GM19397 (cell line): ENCODE data around the gene ZAR1.
"Not testable (repeated sequence)": the region's sequence is repeated elsewhere in the genome, so short reads cannot be mapped to it uniquely, and the experiment has no call there.

ENCODE experiments used
- ATAC-seq: cut with Tn5 transposase; IDR thresholded peaks from one replicate; pipeline ENCODE4 v1.9.1; 2021; ENCODE audit warnings: mild to moderate bottlenecking, moderate library complexity; ENCODE audit not compliant: unreplicated experiment

The ZAR1 gene, protein sequence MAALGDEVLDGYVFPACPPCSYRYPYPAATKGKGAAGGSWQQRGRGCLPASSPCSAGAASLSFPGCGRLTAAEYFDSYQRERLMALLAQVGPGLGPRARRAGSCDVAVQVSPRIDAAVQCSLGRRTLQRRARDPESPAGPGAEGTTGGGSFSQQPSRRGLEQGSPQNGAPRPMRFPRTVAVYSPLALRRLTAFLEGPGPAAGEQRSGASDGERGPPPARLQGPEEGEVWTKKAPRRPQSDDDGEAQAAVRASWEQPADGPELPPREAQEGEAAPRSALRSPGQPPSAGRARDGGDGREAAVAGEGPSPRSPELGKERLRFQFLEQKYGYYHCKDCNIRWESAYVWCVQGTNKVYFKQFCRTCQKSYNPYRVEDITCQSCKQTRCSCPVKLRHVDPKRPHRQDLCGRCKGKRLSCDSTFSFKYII

DNA sequence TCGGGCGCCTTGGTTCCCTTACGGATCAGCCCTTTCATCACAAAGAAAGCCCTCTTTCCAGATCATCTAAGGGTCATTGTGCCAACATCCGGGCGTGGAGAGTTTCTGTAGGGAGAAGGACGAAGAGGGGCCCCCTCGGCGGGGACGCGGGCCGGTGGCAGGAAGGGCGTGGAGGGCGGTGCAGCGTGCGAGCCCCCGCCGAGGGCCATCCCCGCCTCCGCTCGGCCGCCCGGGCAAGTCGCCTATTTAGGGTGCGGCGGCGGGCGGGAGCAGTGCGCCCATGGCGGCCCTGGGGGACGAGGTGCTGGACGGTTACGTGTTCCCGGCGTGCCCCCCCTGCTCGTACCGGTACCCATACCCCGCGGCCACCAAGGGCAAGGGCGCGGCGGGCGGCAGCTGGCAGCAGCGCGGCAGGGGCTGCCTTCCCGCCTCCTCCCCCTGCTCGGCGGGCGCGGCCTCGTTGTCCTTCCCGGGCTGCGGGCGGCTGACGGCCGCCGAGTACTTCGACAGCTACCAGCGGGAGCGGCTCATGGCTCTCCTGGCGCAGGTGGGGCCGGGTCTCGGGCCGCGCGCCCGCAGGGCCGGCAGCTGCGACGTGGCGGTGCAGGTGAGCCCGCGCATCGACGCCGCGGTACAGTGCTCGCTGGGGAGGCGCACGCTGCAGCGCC lies at the start of gene ZAR1:
ZAR1 (plus strand) TSS at position 241 of the 668 bp plus-strand sequence; CDS start at position 281, 40 bp downstream.
- no peak for ATAC-seq

DNA sequence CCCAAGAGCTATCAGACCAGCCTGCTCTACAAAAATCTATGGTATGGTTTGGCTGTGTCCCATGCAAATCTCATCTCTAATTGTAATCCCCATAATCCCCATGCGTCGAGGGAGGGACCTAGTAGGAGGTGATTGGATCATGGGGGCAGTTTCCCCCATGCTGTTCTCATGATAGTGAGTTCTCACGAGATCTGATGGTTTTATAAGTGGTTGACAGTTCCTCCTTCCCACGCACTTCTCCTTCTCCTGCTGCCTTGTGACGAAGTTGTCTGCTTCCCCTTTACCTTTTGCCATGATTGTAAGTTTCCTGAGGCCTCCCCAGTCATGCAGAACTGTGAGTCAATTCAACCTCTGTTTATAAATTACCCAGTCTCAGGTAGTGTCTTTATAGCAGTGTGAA lies 49.1 kb upstream of the ZAR1 start:
- not testable (repeated sequence) for ATAC-seq

DNA sequence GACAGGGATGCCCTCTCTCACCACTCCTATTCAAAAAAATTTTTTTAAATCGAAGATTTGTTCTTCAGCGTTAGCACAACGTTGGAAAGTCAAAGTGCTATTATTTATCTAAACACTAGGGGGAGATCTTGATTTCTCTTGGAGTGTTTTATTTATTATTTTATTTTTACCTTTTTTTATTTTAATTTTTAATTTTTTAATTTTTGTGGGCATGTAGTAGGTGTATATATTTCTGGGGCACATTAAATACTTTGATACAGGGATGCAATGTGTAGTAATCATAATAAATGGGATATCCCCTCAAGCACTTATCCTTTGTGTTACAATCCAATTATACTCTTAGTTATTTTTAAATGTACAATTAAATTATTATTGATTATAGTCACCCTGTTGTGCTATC lies 44.3 kb upstream of the ZAR1 start:
- ATAC-seq: no peak

DNA sequence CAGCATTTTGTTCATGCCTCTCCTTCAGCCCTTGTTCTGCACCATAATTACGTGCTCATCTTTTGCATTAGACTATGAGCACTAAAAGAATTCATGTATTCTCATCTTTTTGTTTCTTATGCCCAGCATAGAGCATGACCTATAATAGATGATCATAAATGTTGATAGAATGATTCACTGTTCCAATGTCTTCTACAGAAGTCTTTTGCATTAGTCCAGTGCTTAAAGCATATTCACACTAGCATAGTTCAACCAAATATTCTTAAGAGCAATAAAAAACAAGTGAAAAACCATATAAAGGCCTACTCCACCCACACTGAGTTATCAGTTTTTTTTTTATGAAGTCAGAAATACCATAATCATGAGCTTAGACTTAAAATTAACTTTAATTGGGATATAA lies 43.4 kb upstream of the ZAR1 start:
- no peak for ATAC-seq

DNA sequence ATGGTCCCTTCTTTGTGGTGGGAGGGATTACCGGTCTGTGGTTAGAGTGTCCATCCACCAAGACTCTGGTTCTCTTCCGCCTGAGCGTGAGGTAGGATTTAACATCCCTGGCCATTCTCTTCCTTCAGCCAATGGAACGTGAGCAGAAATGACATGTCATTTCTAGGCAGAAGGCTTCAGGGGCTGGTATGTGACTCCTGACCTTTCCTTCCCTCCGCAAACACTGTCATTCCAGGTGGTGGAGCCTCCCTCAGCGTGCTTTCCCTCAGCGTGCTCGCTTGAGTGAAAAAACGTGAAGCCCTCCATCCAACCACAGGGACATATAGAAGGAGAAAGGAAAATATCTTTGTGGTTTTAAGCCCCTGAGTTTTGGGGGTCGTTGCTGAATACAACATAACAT lies 40.9 kb upstream of the ZAR1 start:
- ATAC-seq: no peak

DNA sequence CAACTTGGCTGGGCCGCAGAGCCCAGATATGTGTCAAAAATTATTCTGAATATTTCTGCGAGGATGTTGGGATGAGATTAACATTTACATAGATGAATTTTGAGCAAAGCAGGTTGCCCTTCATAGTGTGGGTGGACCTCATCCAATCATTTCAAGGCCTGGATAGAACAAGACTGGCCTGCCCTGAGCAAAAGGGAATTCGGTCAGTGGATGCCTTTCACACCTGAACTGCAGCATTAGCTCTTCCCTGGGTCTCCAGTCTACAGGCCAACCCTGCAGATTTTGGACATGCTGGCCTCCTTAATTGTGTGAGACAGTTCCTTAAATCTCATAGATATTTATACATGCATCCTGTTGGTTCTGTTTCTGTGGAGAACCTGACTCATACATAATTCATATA lies 39.3 kb upstream of the ZAR1 start:
- ATAC-seq: no peak

DNA sequence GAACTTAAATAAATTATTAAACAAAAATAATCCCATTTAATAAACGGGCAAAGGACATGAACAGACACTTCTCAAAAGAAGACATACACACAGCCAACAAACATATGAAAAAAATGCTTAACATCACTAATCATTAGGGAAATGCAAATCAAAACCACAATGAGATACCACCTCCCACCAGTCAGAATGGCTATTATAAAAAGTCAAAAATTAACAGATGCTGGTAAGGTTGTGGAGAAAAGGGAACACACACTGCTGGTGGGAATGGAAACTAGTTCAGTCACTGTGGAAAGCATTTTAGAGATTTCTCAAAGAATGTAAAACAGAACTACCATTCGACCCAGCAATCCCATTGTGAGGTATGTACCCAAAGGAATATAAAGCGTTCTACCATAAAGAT lies 38.4 kb upstream of the ZAR1 start:
- not testable (repeated sequence) for ATAC-seq

DNA sequence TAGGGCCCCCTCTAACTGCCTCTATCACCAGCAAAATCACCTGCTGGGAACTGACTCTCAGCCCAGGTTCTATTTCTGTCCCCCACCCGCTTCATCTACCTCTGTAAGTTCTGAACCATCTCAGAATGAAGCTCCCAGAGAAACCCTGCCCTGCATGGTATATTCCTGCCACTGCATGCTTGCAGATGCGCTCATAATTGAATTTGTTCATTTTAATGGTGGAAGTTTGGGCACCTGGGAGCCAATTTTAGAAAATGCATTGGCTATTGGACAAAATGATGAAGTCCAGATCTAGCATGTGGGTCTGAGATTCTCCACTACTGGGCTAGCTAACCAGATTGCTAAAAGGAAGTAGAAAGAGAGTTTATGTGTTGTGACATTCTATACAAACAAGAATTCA lies 35.5 kb upstream of the ZAR1 start:
- no peak for ATAC-seq

DNA sequence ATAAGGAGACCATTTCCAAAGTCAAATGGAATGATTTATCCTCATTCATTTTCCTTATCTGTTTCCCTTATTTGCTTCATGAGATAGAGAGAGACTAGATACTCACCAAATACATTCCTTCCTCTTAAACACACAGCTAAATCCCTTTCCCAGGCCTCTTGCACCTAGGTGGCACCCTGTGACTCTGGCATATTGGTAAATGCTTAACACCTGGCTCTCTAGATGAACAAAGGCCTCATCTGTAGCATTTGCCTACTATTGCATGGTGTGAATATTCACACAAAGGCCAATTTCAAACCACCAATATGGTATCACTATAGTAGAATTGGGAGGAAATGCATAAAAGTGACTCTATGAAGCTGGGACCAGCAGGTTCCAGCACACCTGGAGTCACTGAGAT lies 29.1 kb upstream of the ZAR1 start:
- ATAC-seq: no peak

DNA sequence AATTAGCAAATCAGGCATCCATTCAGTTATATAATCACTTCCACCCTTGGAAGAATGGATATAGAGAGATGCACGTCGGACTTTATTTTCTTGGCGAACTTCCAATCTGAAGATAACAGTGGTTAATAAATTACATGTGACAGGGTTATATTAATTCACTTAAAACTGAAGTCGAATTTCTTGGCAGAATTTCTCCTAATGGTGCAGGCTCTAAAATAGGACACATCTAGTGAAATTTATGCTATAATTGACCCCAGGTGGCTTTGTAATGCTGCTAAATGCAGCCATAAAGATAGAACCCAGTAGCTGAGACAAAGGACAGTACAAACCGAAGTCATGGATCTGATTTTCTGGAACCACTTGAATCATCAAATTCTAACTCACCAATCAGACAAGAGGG lies 27.7 kb upstream of the ZAR1 start:
- ATAC-seq: no peak

DNA sequence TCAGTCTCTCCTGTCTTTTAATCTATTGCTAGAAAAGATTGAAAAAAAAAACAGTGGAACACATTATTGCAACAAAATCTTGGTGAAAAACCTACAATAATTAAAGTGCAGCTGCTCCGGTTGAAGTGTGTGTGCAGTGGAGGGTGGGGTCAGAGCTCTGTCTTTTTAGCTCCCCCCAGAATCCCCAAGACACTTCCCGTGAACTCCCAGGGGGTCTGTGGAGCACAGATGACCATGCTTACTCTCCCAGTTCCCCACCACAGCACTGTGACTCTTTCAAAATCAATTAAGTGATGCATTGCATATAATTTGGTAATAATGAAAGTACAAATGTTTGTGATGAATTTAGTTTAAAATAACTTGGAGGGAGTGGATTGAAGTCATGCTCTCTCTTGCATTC lies 22.6 kb upstream of the ZAR1 start:
- ATAC-seq: no peak

DNA sequence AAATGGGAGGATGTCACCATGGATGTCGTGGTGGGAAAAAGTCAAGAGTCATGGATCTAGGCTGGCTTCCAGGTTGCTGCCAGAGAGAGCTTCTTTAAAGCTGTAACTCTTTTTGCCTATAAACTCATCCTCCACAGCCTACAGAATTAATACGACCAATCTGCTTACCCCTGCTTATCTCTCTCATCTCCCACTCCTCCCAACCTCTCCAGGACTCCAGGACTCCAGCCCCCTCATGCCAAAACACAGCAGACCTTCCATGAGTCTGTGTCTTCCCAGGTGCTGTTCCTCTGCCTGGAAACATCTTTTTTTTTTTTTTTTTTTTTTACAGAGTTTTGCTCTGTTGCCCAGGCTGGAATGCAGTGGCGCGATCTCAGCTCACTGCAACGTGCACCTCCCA lies 22.2 kb upstream of the ZAR1 start:
- no peak for ATAC-seq

DNA sequence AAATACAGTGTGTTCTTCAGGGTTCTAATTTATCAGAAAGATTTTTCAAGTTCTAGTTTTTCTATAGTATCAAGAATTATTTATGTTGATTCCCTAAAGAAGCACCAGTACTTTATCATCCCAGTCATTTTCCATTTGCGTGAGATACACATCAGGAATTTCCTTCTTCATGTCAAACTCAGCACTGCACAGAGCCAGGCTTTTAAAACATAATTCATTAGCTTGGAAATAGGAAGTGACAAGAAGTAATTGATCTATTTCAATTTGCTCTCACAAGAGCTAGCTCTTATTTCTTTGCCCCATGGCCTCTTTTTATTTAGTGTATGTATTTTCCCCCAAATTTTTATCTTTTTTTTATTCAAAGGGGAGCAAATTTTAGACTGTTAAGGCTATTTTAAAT lies 19.9 kb upstream of the ZAR1 start:
- ATAC-seq: no peak

DNA sequence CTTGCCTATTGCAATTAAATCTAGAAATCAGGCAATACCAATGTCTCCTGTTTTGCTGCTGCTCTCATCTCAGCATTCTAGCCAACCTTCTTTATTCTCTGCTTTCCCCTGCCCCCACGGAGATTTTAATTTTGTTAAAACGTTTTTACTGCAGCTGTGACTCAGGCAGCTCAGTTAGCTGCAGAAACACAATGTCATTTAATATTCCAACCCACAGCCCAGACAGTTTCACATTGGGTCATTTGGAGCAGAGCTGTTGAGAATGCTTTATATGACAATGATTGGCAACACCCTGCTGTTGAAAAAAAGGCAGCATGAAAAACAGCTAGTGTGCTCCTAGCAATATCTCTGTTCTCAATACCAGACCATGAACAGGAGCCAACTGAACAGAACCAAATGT lies 19.5 kb upstream of the ZAR1 start:
- ATAC-seq: no peak

DNA sequence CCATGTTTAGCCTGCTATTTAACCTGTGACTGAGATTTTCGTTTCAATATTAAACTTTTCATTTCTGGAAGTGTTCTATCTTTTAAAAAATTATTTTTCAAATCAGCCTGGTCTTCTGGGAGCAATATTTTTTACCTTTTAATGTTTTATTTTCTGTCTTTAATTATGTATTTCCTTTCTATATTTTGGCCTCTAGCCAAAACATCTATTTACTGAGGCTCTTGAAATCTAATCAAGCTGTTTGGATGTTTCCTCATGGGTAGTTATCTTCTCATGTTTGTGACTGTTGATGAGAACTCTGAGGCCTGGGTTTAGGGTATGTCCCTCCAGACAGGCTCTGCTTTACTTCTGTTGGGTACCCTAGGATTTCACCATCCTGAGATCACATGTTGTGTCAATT lies 17.3 kb upstream of the ZAR1 start:
- no peak for ATAC-seq

DNA sequence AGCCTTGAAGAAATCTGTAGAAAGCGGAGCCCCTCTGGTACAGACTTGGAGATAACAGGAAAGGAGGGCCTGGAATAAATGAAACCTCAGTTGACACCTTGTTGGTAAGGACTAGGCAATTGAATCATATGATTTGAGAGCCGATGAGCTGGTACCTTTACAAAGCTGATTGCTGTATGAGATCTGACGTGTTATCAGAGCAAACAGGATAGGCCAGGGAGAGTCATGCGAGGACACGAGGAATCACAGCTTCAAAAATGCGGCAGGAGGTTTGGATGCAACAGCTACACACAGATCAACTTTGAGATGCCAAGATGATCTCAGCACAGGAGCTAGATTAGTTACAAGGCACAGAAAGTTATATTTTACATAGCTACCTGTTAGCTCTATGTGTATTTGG lies 14.3 kb upstream of the ZAR1 start:
- no peak for ATAC-seq

DNA sequence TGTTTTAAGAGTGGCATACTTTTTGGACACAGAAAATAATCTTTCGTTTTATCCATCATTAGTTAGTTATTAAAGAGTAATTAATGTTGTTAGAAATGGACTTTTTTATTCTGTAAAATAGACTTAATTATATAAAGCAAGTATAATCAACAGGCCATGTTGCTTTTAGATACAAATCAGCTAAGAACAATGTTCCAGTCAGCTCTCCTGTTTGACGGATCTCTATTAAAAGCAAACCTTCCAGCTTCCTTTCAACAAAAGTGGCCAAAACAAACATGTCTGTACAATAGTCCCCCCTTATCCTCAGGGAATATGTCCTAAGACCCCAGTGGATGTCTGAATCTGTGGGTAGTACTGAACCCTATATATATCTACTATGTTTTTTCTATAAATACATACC lies 11.8 kb upstream of the ZAR1 start:
- no peak for ATAC-seq

DNA sequence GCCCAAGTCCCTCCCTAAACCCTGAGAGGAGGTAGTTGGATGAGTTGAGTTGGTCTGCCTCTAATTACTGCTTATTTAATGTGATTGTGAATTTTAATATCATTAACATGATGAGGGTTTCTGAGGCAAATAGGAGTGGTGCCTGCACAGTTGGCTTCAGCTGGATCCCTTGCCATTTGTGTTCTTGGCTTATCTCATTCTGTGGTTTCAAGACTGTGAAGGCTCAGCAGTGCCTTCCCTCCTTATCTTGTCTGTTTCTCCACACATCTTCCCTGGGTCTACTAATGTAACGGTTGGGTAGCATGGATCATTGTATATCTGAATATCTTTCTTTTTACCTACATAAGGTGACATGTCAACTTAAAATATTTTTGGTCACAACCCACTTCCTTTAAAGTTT lies 8.5 kb upstream of the ZAR1 start:
- no peak for ATAC-seq

DNA sequence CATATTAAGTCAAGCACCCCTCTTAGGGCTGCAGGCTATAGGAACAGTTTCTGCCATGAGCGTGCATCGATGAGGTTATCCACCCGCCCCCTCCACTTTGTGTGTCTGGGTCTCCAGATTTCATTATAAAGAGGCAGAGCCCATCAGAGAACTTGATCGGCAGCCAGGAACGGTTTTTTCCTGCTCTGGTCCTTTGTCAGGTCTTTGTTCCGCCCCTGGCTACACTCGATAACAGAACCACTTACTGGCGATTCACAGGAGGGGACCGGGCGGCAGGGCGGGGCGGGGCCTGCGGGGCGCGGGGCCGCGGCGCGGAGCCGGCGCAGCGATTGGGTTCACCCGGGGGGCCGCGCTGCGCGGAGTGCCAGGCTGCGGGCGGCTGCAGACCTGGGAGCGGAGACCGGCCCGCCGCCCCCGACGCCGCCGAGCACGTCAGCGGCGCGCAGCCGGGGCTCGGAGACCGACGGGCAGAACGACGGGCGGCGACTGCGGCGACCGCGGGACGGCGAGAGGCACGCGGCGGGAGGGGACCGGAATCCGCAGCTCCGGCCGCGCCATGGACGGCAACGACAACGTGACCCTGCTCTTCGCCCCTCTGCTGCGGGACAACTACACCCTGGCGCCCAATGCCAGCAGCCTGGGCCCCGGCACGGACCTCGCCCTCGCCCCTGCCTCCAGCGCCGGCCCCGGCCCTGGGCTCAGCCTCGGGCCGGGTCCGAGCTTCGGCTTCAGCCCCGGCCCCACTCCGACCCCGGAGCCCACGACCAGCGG lies 6.9 kb upstream of the ZAR1 start, which contains the start of gene SLC10A4:
SLC10A4 (plus strand) TSS at position 338 of the 771 bp plus-strand sequence; CDS start at position 557, 219 bp downstream.
- ATAC-seq: no peak

DNA sequence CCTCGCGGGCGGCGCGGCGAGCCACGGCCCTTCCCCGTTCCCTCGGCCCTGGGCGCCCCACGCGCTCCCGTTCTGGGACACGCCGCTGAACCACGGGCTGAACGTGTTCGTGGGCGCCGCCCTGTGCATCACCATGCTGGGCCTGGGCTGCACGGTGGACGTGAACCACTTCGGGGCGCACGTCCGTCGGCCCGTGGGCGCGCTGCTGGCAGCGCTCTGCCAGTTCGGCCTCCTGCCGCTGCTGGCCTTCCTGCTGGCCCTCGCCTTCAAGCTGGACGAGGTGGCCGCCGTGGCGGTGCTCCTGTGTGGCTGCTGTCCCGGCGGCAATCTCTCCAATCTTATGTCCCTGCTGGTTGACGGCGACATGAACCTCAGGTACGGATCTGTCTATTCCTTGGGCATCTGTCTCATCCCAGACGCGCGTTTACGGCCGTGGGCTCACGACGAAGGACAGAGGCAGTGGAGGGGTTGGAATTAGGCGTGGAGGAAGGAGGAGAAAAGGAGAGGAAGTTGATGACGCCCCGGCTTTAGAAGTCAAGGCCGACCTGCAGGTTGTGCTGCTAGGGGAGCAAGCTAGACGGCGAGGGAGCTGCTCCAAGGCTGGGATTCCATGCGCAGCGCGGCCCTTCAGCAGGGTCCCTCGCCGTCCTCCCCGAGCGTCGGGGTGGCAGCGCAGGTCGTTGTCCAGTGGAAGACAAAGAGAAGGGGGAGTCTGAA lies 6.1 kb upstream of the ZAR1 start:
- ATAC-seq: no peak
